ENCODE measurements around the gene HMGN1.

Gene HMGN1

GRCh38 chr21:39366563-39366962, 17.7 kb upstream of the HMGN1 start:
- H3K4me3 ChIP-seq (ENCODE audit: low read length): no peak overlapping the region
- TF ChIP-seq CTCF (conservative IDR thresholded peaks at IDR 0.05; ENCODE audit: low read length): no peak

DNA sequence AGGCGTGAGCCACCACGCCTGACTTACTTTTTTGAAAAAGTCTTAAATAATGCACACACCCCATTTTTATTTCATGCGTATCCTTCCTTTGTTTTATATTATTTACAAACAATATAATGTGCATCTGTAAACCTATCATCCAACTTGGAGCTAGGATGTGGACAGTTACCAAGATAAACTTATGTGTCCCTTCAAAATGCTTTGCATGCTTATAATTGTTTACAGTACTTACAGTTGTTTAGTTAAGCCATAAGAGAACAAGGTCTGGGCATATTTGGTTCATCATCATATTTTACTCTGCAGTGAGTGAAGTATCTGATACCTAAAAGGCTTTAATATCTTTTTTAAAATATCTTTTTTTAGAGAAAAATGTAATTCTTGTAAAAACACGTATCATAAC, 16.1 kb upstream of the HMGN1 start:
- H3K4me3 ChIP-seq (ENCODE audit: low read length): no peak overlapping the region
- no peak for DNase-seq (ENCODE audit: low read depth)
- no peak for TF ChIP-seq CTCF (conservative IDR thresholded peaks at IDR 0.05; ENCODE audit: low read length)

More at GRCh38 chr21:39366563-39366962, 17.7 kb upstream of the HMGN1 start:
- no peak for DNase-seq (ENCODE audit: low read depth)

DNA sequence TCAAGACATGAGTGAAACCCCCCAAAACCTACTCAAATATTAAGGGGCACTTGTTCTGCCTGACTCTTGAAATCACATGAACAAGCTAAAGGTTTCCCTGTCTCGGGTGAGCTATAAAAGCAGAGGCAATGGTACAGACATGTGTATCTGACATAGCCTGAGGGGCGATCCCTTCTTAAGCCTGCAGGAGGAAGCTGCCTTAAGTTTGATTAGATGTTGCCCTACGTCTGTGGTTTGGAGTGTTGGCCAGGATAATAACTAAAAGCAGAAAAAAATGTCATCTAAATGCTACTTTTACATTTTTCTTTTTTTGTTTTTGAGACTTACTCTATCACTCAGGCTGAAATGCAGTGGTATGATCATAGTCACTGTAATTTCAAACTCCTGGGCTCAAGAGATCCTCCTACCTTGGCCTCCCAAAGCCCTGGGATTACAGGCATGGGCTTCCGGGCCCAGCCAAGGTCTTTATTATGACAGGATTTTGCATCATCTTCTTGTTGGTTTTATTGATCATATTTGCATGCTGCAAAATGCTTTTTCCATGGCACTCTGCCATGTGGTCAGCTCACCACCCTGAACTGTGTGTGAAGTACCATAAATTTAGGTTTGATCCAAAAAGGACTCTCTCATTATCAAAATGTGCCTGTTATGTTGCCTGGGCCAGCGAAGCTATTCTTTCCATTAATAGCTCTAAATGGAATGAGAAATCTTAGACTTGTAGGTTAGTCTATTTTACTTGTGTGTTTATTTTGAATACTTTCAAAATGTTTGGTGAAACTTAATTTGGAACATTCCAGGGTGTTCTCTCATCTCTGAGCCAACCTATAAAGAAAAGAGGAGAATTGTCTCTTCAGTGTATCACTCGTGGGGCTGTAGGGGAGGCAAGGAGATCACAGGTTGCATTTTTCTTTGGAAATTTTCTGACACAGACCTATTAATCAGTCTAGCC, 15.0 kb upstream of the HMGN1 start:
- no peak overlapping the region for H3K4me3 ChIP-seq (ENCODE audit: low read length)
- no peak for DNase-seq (ENCODE audit: low read depth)
- TF ChIP-seq CTCF (conservative IDR thresholded peaks at IDR 0.05; ENCODE audit: low read length): no peak

DNA sequence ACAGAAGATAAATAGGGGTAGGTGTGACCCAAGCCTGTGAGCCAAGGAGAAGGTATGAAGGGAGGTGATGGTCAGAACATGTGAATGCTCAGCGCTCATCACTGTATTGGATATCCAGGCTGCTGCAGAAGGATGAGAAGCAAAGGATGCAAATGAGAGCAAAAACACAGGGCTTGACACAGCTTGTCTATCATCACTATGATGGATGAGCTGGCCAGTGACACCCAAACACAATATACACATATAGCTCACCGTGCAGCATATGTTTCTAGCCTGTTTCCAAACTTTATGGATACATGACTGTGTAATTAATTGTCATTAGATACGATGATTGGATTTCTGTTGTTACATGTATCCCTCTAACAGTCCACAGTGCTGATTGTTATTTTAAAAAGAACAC, 13.8 kb upstream of the HMGN1 start:
- DNase-seq (ENCODE audit: low read depth): no peak
- TF ChIP-seq CTCF (conservative IDR thresholded peaks at IDR 0.05; ENCODE audit: low read length): no peak
- no peak overlapping the region for H3K4me3 ChIP-seq (ENCODE audit: low read length)

- no peak for TF ChIP-seq CTCF (conservative IDR thresholded peaks at IDR 0.05; ENCODE audit: low read length)
- no peak for DNase-seq (ENCODE audit: low read depth)
- H3K4me3 ChIP-seq (ENCODE audit: low read length): no peak overlapping the region
Observed at GRCh38 chr21:39359382-39359781, 10.5 kb upstream of the HMGN1 start.

GRCh38 chr21:39353295-39353694, 4.4 kb upstream of the HMGN1 start:
- TF ChIP-seq CTCF (conservative IDR thresholded peaks at IDR 0.05; ENCODE audit: low read length): no peak
- DNase-seq (ENCODE audit: low read depth): peak; percentile 22

More at GRCh38 chr21:39353295-39353694, 4.4 kb upstream of the HMGN1 start:
- no peak overlapping the region for H3K4me3 ChIP-seq (ENCODE audit: low read length)

Data from AG10803 (cell line).